ENCODE measurements around the gene ADRM1.

ADRM1 gene

GRCh38 chr20:62327726-62328495 is 25.1 kb downstream of the ADRM1 start:
- no peak for DNase-seq (ENCODE audit: low read depth)
- TF ChIP-seq, protein P1, sequence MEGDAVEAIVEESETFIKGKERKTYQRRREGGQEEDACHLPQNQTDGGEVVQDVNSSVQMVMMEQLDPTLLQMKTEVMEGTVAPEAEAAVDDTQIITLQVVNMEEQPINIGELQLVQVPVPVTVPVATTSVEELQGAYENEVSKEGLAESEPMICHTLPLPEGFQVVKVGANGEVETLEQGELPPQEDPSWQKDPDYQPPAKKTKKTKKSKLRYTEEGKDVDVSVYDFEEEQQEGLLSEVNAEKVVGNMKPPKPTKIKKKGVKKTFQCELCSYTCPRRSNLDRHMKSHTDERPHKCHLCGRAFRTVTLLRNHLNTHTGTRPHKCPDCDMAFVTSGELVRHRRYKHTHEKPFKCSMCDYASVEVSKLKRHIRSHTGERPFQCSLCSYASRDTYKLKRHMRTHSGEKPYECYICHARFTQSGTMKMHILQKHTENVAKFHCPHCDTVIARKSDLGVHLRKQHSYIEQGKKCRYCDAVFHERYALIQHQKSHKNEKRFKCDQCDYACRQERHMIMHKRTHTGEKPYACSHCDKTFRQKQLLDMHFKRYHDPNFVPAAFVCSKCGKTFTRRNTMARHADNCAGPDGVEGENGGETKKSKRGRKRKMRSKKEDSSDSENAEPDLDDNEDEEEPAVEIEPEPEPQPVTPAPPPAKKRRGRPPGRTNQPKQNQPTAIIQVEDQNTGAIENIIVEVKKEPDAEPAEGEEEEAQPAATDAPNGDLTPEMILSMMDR (IDR thresholded peaks at IDR 0.05; ENCODE audit: low read length, missing control alignments) = no peak
- no peak overlapping the region for H3K4me3 ChIP-seq (replicated peaks; ENCODE audit: low read depth, low read length)

GRCh38 chr20:62328684-62329388 is 26.0 kb downstream of the ADRM1 start:
- TF ChIP-seq, protein P1 (IDR thresholded peaks at IDR 0.05; ENCODE audit: low read length, missing control alignments) = no peak
- H3K4me3 ChIP-seq (replicated peaks; ENCODE audit: low read depth, low read length) = no peak overlapping the region
- no peak for DNase-seq (ENCODE audit: low read depth)

DNA sequence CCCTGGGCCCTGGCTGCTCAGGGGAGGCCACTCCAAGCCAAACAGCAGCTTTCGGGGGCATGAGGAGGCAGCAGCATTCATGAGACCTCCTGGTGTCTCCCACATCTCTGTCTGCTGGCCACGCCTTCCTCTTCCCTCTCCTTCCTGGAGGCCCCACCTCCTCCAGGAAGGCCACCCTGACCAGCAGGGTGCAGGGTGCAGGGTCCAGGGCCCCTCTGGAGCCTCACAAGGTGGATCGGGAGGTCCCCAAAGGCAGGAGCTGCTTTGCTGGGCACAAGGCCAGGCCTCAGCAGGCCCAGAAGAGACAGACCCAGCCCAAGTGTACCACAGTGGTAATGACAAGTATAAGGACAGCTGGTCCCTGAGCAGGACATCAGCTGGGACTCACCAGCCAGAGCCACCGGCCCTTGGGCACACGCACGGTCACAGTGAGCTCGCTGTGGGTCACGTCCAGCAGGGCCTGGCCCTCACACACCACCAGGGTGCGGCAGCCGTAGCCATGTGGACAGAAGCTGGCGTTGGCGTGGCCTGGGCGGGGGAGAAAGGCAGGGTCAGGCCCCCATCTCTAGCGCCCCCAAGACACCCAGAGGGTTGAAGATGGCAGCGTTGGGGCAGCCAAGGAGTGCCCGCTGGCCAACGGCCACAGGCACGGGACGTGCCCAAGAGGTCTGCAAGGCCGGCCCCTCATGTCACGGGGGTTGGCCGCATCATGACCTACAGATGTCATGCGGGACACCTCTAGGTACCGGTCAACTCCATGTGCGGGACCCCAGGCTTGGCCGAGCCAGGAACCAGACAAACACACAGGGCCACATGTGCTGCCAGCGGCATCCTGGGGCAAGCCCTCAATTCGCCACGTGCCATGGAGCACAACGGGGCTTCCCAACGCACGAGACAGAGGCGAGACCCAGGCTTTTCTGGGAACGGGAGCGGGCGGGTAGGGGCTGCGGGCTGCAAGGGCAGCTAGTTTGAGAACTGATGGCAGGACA is 26.9 kb downstream of the ADRM1 start:
- no peak for DNase-seq (ENCODE audit: low read depth)
- TF ChIP-seq, protein P1 (IDR thresholded peaks at IDR 0.05; ENCODE audit: low read length, missing control alignments) = no peak

DNA sequence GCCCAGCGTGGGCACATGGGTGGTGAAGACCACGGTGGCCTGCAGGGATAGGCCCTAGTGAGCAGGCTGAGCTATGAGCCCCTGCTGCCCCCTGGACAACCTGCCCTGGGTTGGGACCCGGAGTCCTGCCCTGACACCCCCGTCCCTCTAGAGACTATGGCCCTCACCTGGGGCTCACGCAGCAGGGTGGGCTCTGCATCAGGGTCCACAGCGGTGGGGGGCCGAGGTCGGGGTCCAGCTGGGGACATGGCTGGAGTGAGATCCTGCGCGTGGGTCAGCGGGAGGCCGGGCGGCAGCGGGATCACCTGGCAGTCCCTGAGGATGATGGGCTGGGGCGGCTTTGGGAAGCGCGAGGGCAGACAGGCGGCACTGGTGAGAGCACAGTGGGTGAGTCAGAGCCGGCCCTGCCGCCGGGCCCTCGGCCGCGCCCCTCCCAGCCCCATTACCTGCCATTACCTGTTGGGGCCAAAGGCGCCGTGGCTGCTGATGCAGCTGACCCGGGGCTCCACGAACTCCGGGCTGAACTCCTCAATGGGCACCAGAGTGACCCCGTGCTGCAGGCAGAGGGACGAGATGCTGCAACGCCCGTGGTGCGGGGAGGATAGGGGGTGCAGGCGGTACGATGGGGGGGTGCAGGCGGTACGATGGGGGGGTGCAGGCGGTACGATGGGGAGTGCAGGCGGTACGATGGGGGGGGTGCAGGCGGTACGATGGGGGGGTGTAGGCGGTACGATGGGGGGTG is 27.9 kb downstream of the ADRM1 start:
- TF ChIP-seq, protein P1 (IDR thresholded peaks at IDR 0.05; ENCODE audit: low read length, missing control alignments) = no peak
- no peak for DNase-seq (ENCODE audit: low read depth)
- H3K4me3 ChIP-seq (replicated peaks; ENCODE audit: low read depth, low read length) = no peak overlapping the region

More for the DNA sequence above, 26.9 kb downstream of the ADRM1 start:
- H3K4me3 ChIP-seq (replicated peaks; ENCODE audit: low read depth, low read length) = no peak overlapping the region

- H3K4me3 ChIP-seq (replicated peaks; ENCODE audit: low read depth, low read length) = no peak overlapping the region
- TF ChIP-seq, protein P1 (IDR thresholded peaks at IDR 0.05; ENCODE audit: low read length, missing control alignments) = no peak
Measured at GRCh38 chr20:62331347-62331746, 28.6 kb downstream of the ADRM1 start.

DNA sequence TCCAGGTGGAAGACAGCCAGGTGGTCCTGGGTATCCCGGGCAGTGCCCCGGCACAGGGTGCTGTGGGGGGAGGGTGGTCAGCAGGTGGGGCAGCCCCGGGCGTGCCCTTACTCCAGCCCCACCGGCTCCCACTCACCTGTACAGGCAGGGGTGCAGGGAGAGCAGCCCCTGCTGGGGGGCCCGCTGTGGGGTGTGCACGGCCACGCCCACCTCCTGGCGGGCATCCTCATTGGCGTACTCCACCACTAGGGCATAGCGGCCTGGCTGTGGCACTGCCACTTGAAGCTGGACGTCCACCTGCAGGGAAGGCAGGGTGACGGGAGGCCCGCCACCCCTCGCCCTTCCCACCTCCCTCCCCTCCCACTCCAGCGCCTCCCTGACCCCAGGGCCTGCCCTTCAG is 29.6 kb downstream of the ADRM1 start:
- TF ChIP-seq, protein P1 (IDR thresholded peaks at IDR 0.05; ENCODE audit: low read length, missing control alignments) = no peak
- DNase-seq (ENCODE audit: low read depth) = no peak
- no peak overlapping the region for H3K4me3 ChIP-seq (replicated peaks; ENCODE audit: low read depth, low read length)

More at GRCh38 chr20:62331347-62331746, 28.6 kb downstream of the ADRM1 start:
- no peak for DNase-seq (ENCODE audit: low read depth)
